AG10803 (cell line): Measurements from ENCODE around the gene ZIK1.

Source experiments
- DNase-seq: peaks from one replicate; pipeline ENCODE4 v3.0.0; 2010; ENCODE audit warnings: low read depth
- H3K4me3 ChIP-seq: 2 replicates; pipeline ENCODE4 v1.5.1; 2011; ENCODE audit warnings: mild to moderate bottlenecking, low read length, control low read depth
- CTCF ChIP-seq: conservative IDR thresholded peaks from 2 replicates; pipeline ENCODE4 v1.5.1; 2011; ENCODE audit warnings: mild to moderate bottlenecking, low read length, control low read depth, inconsistent platforms

Gene ZIK1

DNA sequence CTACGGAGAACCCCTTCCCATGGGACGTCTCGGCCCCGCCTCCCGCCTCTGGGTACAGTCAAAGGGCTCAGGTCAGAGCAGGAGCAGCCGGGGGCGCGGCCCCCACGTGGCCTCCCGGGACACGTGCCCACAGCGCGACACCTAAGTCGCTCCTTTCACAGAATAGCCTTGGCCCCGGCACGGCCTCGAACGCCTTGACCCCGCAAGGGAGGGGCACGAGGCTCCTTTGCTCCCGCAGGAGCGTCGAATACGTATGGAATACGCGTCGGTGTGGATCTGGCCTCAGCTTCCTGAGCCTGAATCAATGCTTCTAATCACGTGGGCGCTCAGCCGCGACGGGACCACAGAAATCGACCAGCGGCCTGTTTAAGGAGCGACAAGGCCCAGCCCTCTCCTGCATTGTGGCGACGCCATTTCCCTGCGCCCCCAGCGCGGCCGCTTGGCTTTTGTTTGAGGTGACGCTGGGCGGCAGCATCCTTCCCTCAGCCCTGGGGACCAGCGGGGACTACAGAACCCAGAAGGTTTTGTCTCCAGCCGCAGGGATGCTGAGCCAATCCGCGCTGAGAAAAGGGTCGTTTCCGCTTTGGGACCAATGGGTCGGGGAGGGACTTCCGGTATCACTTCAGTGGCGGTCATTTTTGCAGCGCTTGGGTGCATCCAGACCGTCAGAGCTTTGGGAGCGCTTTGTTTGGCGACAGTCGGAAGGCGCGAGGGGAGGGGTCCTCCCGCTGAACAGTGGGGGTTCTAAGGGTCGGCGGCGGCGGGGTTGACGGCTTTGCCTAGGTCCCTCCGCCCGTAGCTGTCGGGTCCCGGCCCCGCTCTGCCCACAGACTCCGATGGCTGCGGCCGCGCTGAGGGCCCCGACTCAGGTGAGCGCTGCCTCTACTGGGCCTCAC is at the start of gene ZIK1:
ZIK1 (plus strand) TSS at position 625 of the 896 bp plus-strand sequence; CDS start at position 837, 212 bp downstream.
- peak; percentile 91 for DNase-seq
- H3K4me3 ChIP-seq: peak within 1 kb of the TSS; percentile 77
- no peak; the same call in 1 of the 2 replicates for TF ChIP-seq CTCF

- DNase-seq: no peak
- no peak overlapping the region for H3K4me3 ChIP-seq
- no peak for TF ChIP-seq CTCF
Measured at GRCh38 chr19:57537953-57538547, 45.9 kb upstream of the ZIK1 start.

DNA sequence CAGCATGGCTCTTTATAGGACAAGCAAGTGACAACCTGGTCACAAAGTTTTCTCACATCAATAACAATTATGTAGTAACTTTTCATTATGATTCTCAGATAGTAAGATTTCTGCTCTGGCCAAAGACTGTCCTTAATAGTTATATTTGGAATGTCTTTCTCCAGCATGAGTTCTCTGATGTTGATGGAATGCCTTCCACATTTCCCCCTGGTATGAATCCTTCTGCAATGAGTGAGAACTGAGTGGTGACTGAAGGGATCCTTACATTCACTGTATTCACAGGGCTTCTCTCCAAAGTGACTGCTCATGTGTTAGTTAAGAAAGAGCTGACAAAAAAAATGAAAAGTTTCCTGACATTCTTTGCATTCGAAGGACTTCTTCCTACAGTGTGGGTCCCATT is 37.4 kb upstream of the ZIK1 start:
- no peak overlapping the region for H3K4me3 ChIP-seq
- TF ChIP-seq CTCF: no peak
- no peak for DNase-seq

DNA sequence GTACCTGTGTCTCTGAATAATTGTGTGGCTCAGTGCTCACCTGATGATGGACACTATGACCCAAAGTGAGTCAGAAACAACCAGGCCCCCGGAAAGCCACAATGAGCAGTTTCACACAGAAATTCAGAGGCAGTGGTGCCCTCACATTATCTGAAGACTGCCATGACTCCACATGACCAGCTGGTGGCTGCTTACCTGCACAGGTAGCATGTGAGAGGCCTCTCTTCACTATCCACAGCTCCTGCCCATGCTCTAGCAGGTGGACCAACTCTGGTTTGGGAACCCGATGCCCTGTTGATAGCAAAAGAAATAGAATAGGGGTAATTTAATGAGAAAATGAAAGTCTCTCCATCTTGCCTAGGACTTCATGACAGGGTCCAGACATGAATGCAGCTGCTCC is 31.5 kb upstream of the ZIK1 start:
- DNase-seq: no peak
- TF ChIP-seq CTCF: no peak
- H3K4me3 ChIP-seq: no peak overlapping the region

DNA sequence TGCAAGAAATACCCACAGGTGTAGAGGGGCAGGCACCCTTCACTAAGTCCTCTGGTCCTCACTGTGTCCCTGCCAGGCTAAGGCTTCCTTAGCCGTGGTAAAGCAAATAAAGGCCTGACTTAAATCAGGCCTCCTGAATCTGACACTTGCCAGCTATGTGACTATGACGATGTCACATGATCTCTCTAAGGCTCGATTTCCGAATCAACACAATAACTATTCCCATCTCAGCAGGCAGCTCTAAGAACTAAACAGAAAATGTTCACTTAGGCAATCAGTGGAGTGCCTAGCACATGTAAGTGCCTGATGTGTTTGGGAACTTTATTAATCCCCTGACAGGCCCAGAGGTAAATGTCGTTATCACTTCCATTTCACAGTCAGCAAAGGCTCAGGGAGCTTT is 26.3 kb upstream of the ZIK1 start:
- H3K4me3 ChIP-seq: no peak overlapping the region
- TF ChIP-seq CTCF: no peak
- DNase-seq: no peak

- TF ChIP-seq CTCF: peak; percentile 25; the same call in 1 of the 2 replicates
- peak; percentile 15 for DNase-seq
- peak overlapping the region; percentile 93 for H3K4me3 ChIP-seq
Measured at GRCh38 chr19:57558525-57558924, 25.4 kb upstream of the ZIK1 start.

GRCh38 chr19:57559008-57559403 is 24.9 kb upstream of the ZIK1 start:
- no peak for TF ChIP-seq CTCF
- peak overlapping the region; percentile 93 for H3K4me3 ChIP-seq
- DNase-seq: peak; percentile 10
